GM12878 (cell line): ENCODE measurements around the gene PCSK1. TPM values are rescaled to one million over a fixed set of nuclear protein-coding genes. Genes with fewer than 3 reads are reported as not detected.

Experiments used
- ATAC-seq: fragments of 200-7000 bp; cut with Tn5 transposase; 3 replicates; pipeline ENCODE4 v1.9.1; 2020; ENCODE audit warnings: mild to moderate bottlenecking, moderate library complexity
- BruUV-seq: library from RNA; stranded (reverse); fragments of 400-500 nt; replicated peaks from 2 replicates; lab custom pipeline; 2021; lab: Mats Ljungman, UMichigan
- CTCF ChIA-PET: fragments of 300-600 bp; sonication (Branson Sonifier 250); formaldehyde crosslinking; extraction: SDS; loops from one replicate; lab custom pipeline; 2021; ENCODE audit warnings: inconsistent platforms; lab: Yijun Ruan, JAX
- POLR2A ChIA-PET: fragments of 350-600 bp; formaldehyde crosslinking; extraction: SDS; loops from one replicate; lab custom pipeline; 2021; ENCODE audit warnings: inconsistent platforms; lab: Charles Lee
- RAD21 ChIA-PET: fragments of 300-600 bp; sonication (Branson Sonifier 250); formaldehyde crosslinking; loops from one replicate; lab custom pipeline; 2023; ENCODE audit warnings: antibody characterized with exemption; ENCODE audit not compliant: unreplicated experiment; lab: Charles Lee
- SMC1A ChIA-PET: fragments of 300-600 bp; sonication (Branson Sonifier 250); formaldehyde crosslinking; loops from one replicate; lab custom pipeline; 2023; ENCODE audit not compliant: unreplicated experiment, uncharacterized antibody; lab: Charles Lee
- DNase-seq: peaks from one replicate; pipeline ENCODE4 v3.0.0-alpha.2; 2011; ENCODE audit warnings: low read depth, low spot score
- FAIRE-seq: peaks from 3 replicates; lab custom pipeline; 2011; peaks lifted over from hg19 to GRCh38; lab: Jason Lieb, UNC
- H2AFZ ChIP-seq: 2 replicates; pipeline ENCODE4 v1.6.0; 2011; ENCODE audit warnings: low read depth, low read length, control low read depth; ENCODE audit not compliant: control insufficient read depth
- H3K27ac ChIP-seq: 2 replicates; pipeline ENCODE4 v1.5.1; 2011; ENCODE audit warnings: control low read depth; ENCODE audit not compliant: control insufficient read depth, insufficient read depth
- H3K27me3 ChIP-seq, 2 experiments: replicated peaks in 1 of 2; 2 replicates each; pipeline versions ENCODE4 v1.6.0 to v1.6.1; 2011; ENCODE audit warnings: low read length in 1 of 2; ENCODE audit not compliant: control insufficient read depth in 2 of 2, insufficient read depth in 2 of 2
- H3K36me3 ChIP-seq, 2 experiments: 2 replicates each; pipeline ENCODE4 v1.5.1; 2011; ENCODE audit warnings: low read length in 1 of 2; ENCODE audit not compliant: control insufficient read depth in 2 of 2, insufficient read depth in 2 of 2
- H3K4me1 ChIP-seq: 2 replicates; pipeline ENCODE4 v1.6.1; 2011; ENCODE audit warnings: mild to moderate bottlenecking, low read length, moderate library complexity, mixed read lengths; ENCODE audit not compliant: control insufficient read depth, insufficient read depth
- H3K4me2 ChIP-seq: 2 replicates; pipeline ENCODE4 v1.6.0; 2011; ENCODE audit warnings: control low read depth; ENCODE audit not compliant: control insufficient read depth, insufficient read depth
- H3K4me3 ChIP-seq: fragments of 200-600 bp; sonication (generic); 2 replicates; pipeline ENCODE4 v1.5.1; 2016
- H3K79me2 ChIP-seq: 2 replicates; pipeline ENCODE4 v1.6.0; 2011; ENCODE audit warnings: low read length; ENCODE audit not compliant: control insufficient read depth, insufficient read depth
- H3K9ac ChIP-seq: 2 replicates; pipeline ENCODE4 v1.8.0; 2011; ENCODE audit warnings: low read length, control low read depth, mixed read lengths; ENCODE audit not compliant: control insufficient read depth, insufficient read depth
- H3K9me3 ChIP-seq: replicated peaks from 3 replicates; pipeline ENCODE4 v1.5.1; 2011; ENCODE audit warnings: mild to moderate bottlenecking, low read length; ENCODE audit not compliant: control insufficient read depth, insufficient read depth
- H4K20me1 ChIP-seq: 2 replicates; pipeline ENCODE4 v1.6.0; 2011; ENCODE audit not compliant: control insufficient read depth, insufficient read depth
- CTCF ChIP-seq, 3 experiments: IDR thresholded peaks in 2 of 3; conservative IDR thresholded peaks in 1 of 3; 2 replicates each; pipeline ENCODE4 v1.5.1; 2011; ENCODE audit warnings: low read depth in 3 of 3, low read length in 3 of 3, mild to moderate bottlenecking in 3 of 3, control low read depth in 2 of 3, moderate library complexity in 2 of 3, inconsistent platforms in 1 of 3, mixed read lengths in 1 of 3; ENCODE audit not compliant: control insufficient read depth in 2 of 3, insufficient read depth in 1 of 3; ENCODE audit errors: extremely low read depth in 1 of 3
- ELK1 ChIP-seq: IDR thresholded peaks from 2 replicates; pipeline ENCODE4 v1.6.1; 2012; ENCODE audit warnings: low read depth, low read length, improper control_type of control experiment
- FOXK2 ChIP-seq: fragments of 450-650 bp; IDR thresholded peaks from 2 replicates; pipeline ENCODE4 v1.6.1; 2017; ENCODE audit warnings: mild to moderate bottlenecking, moderate library complexity
- NR2F1 ChIP-seq: fragments of 450-650 bp; conservative IDR thresholded peaks from 2 replicates; pipeline ENCODE4 v1.6.1; 2017; ENCODE audit warnings: mild to moderate bottlenecking
- SRF ChIP-seq, 2 experiments: IDR thresholded peaks; 2 replicates each; pipeline ENCODE4 v1.6.1; 2011; ENCODE audit warnings: low read depth in 2 of 2, low read length in 2 of 2, mild to moderate bottlenecking in 1 of 2, moderate library complexity in 1 of 2
- TBL1XR1 ChIP-seq: IDR thresholded peaks from 2 replicates; pipeline ENCODE4 v1.6.1; 2012; ENCODE audit warnings: low read depth, low read length, improper control_type of control experiment
- in situ Hi-C: fragments of 300-500 bp; cut with MboI; formaldehyde crosslinking; loops from 9 replicates; pipeline ENCODE4 v1.14.3; 2018; ENCODE audit warnings: mixed read lengths
- intact Hi-C: fragments of 100-400 bp; cut with micrococcal nuclease; formaldehyde crosslinking; loops from one replicate; pipeline ENCODE4 v1.14.2; 2022; ENCODE audit not compliant: unreplicated experiment
- polyA plus RNA-seq, 11 experiments: library from polyadenylated mRNA; depleted of rRNA in 4 of 11; unstranded in 6 of 11; stranded (reverse) in 5 of 11; fragments of >200 nt; fragmentation: Nextera tagmentation in 4 of 11; fragmentation: Illumina TruSeq in 1 of 11; extraction: Ambion mirVana in 4 of 11; extraction: Trizol in 1 of 11; gene quantifications; 1 replicate in 1 of 11; 2 replicates in 10 of 11; pipeline versions ENCODE4 v1.2.1 to v1.2.3, GENCODE V29; 2011 to 2016; ENCODE audit warnings: inconsistent platforms in 2 of 11, missing spikeins in 2 of 11, low read depth in 1 of 11
- total RNA-seq, 4 experiments: library from RNA; depleted of rRNA in 3 of 4; stranded (reverse); fragments of >200 nt in 3 of 4; fragmentation: Illumina TruSeq in 1 of 4; extraction: Trizol in 1 of 4; gene quantifications; 2 replicates each; pipeline versions ENCODE4 v1.2.1 to v1.2.3, GENCODE V29; 2013 to 2021

Gene PCSK1
- total and polyA plus RNA-seq, 10 of the 15 experiments (the other 5 are each of a cell fraction or from before 2014, with no cell fraction given), result 0.03 to 0.24 (median 0.07) TPM; not detected in 4

- H3K27ac ChIP-seq, result no peak overlapping the region
- in situ Hi-C loops (no loop called here), intact Hi-C loops (no loop called here)
- DNase-seq, result no peak
- ChIA-PET SMC1A (no interaction called here), POLR2A (no interaction called here), RAD21 (no interaction called here), CTCF (interaction anchor here (1.2 kb wide), 1 partner anchor 41 kb away, joined by 3 read pairs; no protein-coding TSS in a partner anchor)
- TF ChIP-seq FOXK2, result no peak
- no peak for TF ChIP-seq SRF (IDR thresholded peaks at IDR 0.05; ENCODE audit: low read depth in 2 of 2, low read length in 2 of 2)
- TF ChIP-seq ELK1, result no peak
- TF ChIP-seq NR2F1, result no peak
- no peak for TF ChIP-seq CTCF (IDR thresholded peaks at IDR 0.05 in 2 of 3, conservative IDR thresholded peaks at IDR 0.05 in 1 of 3; ENCODE audit: control insufficient read depth in 2 of 3, extremely low read depth in 1 of 3, insufficient read depth in 1 of 3, low read depth in 3 of 3, low read length in 3 of 3)
- no peak for TF ChIP-seq TBL1XR1
- no peaks in the 10 kb centered on the region for H4K20me1 ChIP-seq
- H3K9me3 ChIP-seq, result no peaks in the 10 kb centered on the region
- FAIRE-seq, result no peak
- no peaks in the 10 kb centered on the region for H3K79me2 ChIP-seq
- H3K9ac ChIP-seq, result no peak overlapping the region
- no TSS peak for BruUV-seq
- ATAC-seq, result no peak
- no peak overlapping the region for H3K4me3 ChIP-seq
- H3K27me3 ChIP-seq, result no peaks in the 10 kb centered on the region
- no peak overlapping the region for H2AFZ ChIP-seq
- H3K36me3 ChIP-seq, result no peaks in the 10 kb centered on the region
- no peak overlapping the region for H3K4me2 ChIP-seq
- H3K4me1 ChIP-seq, result no peaks in the 10 kb centered on the region
Observed at GRCh38 chr5:96407436-96407835, 25.6 kb downstream of the PCSK1 start.
